ENCODE data around the gene CSRP1. TPM values are rescaled to one million over a fixed set of nuclear protein-coding genes. Genes with fewer than 3 reads are reported as not detected.

CSRP1 gene
- total and polyA plus RNA-seq, 9 of the 15 experiments (the other 6 are each of a cell fraction or from before 2014, with no cell fraction given) = 6.8 to 39.4 (median 23.7) TPM

GRCh38 chr1:201480231-201481003 lies 26.5 kb downstream of the CSRP1 start (continued):
- no peak for TF ChIP-seq HMG20A (CRISPR knock-in tag; conservative IDR thresholded peaks at IDR 0.05)
- peak; percentile 36; the same call in 1 of the 2 replicates for TF ChIP-seq NCOA1 (IDR thresholded peaks at IDR 0.05; ENCODE audit: low read depth)
- peak; percentile 76 for TF ChIP-seq JUND (IDR thresholded peaks at IDR 0.05; ENCODE audit: borderline replicate concordance, low read depth, low read length)
- TF ChIP-seq JUND (tag; IDR thresholded peaks at IDR 0.05; ENCODE audit: borderline replicate concordance, low read depth, low read length) = peak; percentile 42; the same call in 1 of the 3 replicates
- no peak for TF ChIP-seq ZNF121 (CRISPR knock-in tag; conservative IDR thresholded peaks at IDR 0.05)
- TF ChIP-seq ZNF766 (CRISPR knock-in tag; conservative IDR thresholded peaks at IDR 0.05) = no peak
- peak; percentile 15 for TF ChIP-seq PHF20 (IDR thresholded peaks at IDR 0.05; ENCODE audit: partially characterized antibody)
- TF ChIP-seq ZNF175 (CRISPR knock-in tag; IDR thresholded peaks at IDR 0.05; ENCODE audit: low read depth) = 0 out of 2 replicates have a peak, but pooled peaks have one; percentile 49
- TF ChIP-seq, protein P1, sequence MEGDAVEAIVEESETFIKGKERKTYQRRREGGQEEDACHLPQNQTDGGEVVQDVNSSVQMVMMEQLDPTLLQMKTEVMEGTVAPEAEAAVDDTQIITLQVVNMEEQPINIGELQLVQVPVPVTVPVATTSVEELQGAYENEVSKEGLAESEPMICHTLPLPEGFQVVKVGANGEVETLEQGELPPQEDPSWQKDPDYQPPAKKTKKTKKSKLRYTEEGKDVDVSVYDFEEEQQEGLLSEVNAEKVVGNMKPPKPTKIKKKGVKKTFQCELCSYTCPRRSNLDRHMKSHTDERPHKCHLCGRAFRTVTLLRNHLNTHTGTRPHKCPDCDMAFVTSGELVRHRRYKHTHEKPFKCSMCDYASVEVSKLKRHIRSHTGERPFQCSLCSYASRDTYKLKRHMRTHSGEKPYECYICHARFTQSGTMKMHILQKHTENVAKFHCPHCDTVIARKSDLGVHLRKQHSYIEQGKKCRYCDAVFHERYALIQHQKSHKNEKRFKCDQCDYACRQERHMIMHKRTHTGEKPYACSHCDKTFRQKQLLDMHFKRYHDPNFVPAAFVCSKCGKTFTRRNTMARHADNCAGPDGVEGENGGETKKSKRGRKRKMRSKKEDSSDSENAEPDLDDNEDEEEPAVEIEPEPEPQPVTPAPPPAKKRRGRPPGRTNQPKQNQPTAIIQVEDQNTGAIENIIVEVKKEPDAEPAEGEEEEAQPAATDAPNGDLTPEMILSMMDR (IDR thresholded peaks at IDR 0.05 in 2 of 3, conservative IDR thresholded peaks at IDR 0.05 in 1 of 3; ENCODE audit: insufficient read depth in 2 of 3, low read depth in 1 of 3, low read length in 3 of 3) = peak; percentile 28 to 43 (median 36); a peak in 3 of 6 replicates
- peak; percentile 65 for TF ChIP-seq ARID1B (IDR thresholded peaks at IDR 0.05)
- no peak for TF ChIP-seq MAFK (IDR thresholded peaks at IDR 0.05; ENCODE audit: low read length)
- no peak for TF ChIP-seq ZNF324 (CRISPR knock-in tag; IDR thresholded peaks at IDR 0.05)
- no peak for TF ChIP-seq HINFP (tag; conservative IDR thresholded peaks at IDR 0.05; ENCODE audit: low read depth)
- TF ChIP-seq, protein P2, sequence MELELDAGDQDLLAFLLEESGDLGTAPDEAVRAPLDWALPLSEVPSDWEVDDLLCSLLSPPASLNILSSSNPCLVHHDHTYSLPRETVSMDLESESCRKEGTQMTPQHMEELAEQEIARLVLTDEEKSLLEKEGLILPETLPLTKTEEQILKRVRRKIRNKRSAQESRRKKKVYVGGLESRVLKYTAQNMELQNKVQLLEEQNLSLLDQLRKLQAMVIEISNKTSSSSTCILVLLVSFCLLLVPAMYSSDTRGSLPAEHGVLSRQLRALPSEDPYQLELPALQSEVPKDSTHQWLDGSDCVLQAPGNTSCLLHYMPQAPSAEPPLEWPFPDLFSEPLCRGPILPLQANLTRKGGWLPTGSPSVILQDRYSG (tag; conservative IDR thresholded peaks at IDR 0.05; ENCODE audit: low read depth) = no peak
- TF ChIP-seq ATF3 (IDR thresholded peaks at IDR 0.05) = peak; percentile 57; the same call in 1 of the 2 replicates
- TF ChIP-seq ATF3 (CRISPR knock-in tag; conservative IDR thresholded peaks at IDR 0.05) = no peak
- TF ChIP-seq, protein P3, sequence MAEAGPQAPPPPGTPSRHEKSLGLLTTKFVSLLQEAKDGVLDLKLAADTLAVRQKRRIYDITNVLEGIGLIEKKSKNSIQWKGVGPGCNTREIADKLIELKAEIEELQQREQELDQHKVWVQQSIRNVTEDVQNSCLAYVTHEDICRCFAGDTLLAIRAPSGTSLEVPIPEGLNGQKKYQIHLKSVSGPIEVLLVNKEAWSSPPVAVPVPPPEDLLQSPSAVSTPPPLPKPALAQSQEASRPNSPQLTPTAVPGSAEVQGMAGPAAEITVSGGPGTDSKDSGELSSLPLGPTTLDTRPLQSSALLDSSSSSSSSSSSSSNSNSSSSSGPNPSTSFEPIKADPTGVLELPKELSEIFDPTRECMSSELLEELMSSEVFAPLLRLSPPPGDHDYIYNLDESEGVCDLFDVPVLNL (CRISPR knock-in tag; IDR thresholded peaks at IDR 0.05; ENCODE audit: low read depth) = no peak
- TF ChIP-seq, protein P4, sequence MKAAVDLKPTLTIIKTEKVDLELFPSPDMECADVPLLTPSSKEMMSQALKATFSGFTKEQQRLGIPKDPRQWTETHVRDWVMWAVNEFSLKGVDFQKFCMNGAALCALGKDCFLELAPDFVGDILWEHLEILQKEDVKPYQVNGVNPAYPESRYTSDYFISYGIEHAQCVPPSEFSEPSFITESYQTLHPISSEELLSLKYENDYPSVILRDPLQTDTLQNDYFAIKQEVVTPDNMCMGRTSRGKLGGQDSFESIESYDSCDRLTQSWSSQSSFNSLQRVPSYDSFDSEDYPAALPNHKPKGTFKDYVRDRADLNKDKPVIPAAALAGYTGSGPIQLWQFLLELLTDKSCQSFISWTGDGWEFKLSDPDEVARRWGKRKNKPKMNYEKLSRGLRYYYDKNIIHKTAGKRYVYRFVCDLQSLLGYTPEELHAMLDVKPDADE (conservative IDR thresholded peaks at IDR 0.05; ENCODE audit: control insufficient read depth, low read depth, low read length) = 0 out of 2 replicates have a peak, but pooled peaks have one; percentile 22
- TF ChIP-seq ZC3H8 (IDR thresholded peaks at IDR 0.05) = no peak
